Measurements from ENCODE around the gene ABCG4. TPM values are rescaled to one million over a fixed set of nuclear protein-coding genes. Genes with fewer than 3 reads are reported as not detected.

The ABCG4 gene
- total RNA-seq (2022; extraction: Qiagen RNA extraction), result 0.16 to 0.50 TPM (median 0.34 TPM) in 5 replicates

DNA sequence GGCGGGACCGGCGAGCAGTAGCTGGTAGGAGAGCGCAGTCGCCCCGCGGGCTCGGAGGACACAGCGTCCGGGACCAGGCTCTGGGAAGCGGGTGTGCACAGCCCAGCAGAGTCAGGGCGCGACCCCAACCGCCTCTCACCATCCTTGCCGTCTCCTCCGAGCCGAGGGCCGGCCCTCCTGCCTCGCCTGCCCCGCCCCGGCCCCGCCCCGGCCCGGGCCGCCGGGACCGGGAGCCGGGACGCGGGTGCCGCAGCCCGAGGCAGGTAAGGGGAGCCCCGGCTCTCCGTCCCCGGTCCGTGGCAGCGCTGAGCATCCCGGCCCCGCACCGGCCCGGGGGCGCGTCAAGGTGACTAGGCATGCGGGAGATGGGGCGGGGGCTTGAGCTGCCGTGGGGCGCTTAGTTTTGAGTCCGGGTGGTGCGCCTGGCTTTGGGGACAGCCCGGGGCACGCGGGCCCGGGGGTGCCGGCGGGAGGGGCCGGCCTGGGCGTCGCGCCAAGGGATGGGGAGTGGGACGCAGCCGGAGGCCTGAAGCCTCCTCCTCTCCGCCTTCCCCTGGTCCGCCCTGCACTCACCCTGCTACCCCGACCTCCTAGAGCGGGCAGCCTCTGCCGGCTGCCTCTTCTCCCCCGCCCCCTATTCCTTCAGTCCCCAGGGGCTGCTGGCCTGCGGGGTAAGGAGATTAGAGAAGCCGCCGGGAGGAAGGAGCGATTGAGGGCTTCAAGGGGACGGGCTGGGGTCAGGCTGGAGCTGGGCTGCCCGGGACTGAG lies at the start of gene ABCG4:
Gene ABCG4 (plus strand): TSS at position 35 of the 768 bp plus-strand sequence. CDS start 914 bp downstream, outside the sequence.

DNA sequence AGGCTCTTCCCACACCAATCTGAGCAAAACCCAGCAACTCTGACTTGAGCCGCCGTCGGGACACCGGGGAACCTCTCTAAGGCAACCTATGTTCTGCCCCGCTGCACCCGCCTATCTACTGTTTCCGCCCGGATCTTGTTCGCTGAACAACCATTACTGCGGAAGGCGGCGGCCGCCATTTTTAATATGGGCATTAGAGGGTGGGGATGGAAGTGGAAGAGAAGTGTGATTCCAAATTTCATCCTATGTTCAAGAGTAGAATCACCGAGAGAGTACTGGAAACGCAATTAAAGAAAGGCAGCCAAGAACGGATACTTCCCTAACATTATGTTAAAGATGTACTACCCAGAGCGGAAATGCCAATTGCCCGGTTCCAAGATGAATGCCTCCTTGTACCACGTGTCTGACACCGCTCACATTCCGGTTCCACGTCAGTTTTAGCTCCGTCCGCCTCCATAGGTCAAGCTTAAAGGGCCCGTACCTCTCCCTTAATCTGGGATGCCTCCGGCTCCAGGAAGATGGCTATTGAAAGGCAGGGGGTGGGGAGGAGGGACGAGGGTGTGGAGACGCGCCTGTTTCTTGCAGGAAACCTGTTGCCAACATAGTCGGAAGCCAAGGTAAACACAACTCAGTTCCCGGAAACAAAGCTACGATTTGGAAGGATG lies 47.0 kb upstream of the ABCG4 start, which contains the start of gene DPAGT1:
Gene DPAGT1 (minus strand): TSS at position 95 of the 665 bp plus-strand sequence. CDS start 198 bp downstream, outside the sequence.

DNA sequence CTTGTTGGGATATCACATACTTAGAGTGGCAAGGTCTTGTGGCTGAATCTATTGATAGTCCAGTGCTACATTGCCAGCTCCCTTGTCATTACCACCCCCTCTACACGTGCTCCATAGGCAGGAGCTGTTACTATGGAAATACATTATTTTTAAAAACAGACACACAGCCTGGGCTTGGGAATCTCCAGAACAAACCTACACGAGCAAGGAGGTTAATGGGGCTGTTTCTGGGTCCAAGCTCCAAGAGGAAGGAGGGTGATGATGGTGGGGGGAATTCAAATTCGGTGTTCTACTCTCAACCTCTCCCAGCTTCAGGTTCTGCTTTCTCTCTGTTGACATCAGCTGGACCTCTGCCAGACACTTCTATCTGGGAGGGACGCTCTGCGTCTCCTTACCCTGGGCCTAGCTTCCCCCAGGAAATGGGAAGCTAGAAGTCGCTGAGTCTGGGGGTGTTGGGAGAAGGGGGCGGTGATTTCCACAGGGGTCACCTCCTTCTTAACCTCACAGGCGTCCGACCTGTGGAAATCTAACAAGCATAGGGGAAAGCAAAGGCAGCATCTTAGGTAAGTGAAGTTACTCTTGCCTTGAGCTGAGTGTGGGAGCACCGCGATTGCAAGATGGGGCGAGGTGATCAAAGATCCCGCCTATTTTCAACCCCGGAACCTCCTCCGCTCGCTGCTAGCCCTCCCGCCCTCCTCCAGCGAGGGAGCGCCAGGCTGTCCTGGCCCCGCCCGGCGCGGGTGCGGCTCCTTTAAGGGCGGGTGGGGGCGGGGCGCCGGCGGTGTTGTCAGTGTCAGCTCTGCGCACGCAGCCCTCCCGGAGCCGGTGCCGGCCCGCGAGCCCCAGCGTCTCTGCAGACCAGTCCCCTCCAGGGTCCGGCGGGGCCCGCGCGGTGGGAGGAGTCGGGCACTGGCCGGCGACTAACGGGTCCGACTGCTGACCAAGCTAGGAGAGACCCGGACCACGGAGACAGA lies 42.0 kb upstream of the ABCG4 start, which contains the start of gene C2CD2L:
Gene C2CD2L (plus strand): TSS at position 781 of the 974 bp plus-strand sequence. CDS start 398 bp downstream, outside the sequence.

DNA sequence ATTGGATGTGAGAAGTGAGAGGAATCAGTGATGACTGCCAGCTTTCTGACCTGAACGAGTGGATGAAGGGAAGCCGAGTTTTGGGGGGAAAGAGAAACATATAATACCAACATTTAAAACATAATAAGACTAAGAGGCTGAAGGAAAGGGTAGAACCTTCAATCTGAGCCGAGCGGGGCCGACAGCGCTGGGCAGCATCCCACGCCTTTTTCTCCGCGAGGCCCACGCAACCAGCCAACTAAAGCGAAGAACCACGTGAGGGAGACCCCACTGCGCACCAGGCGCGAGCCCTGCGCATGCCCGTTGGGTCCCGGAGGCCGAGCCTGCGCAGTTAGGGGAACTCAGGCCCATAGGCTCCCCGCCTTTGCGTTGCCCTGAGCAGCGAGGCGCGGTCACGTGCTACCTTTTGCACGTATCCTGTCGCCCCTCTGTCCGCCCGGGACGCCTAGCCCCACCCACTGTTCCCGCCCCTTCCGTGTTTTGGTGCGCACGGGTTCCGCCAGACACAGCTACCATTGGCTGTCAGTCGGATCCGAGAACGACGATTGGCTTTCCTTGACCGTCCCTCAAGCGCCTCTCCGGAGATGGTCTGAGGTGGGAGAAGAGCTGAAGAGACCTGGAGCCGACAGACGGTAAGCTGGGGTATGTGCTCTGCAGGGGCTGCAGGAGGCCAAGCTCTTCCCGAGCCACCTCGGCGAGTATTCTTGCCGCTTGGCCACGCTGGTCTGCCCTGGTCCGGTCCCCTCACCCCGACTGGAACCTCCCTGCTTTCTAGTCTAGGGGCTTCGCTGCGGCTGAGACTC lies 27.6 kb upstream of the ABCG4 start, which contains the start of gene HINFP:
Gene HINFP (plus strand): TSS at position 573 of the 803 bp plus-strand sequence. CDS start 5,365 bp downstream, outside the sequence.

DNA sequence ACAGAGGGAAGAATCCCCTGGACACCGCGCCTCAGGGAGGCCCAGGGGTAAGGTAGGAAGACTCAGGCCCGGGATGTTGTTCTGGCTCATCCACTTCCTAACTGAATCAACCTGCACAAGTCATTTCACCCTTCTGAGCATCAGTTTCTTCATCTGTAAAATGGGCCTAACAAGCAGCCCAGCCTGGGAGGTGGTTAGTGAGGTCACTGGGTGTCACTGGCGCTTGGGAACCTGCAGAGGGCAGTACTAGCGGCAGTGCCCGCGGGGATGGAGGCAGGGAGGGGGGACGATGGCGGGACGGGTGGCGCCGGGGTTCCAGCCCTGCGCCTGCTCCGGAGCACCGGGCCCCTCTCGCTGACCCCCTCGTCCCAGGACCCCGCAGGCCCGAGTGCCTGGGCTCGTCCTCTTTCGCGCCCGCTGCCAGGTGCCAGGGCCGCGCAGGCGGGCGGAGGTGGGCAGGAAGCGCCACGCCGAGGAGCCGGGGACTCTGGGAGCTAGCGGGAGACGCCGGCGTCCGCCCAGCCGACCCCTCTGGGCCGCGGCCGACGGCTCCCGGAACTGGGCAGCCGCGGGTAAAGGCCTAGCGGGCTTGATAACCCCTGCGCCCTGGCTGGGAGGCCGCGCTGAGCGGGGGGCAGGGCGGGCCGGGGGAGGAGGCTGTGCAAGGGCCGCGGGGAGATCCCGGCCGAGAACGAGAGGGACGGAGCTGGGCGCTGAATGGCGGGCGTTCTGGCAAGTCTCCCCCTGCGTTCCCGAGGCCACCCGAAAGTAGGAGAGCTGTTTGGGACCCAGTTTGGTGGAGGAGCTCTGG lies 19.8 kb downstream of the ABCG4 start, which contains the start of gene NLRX1:
Gene NLRX1 (plus strand): TSS at position 255 of the 811 bp plus-strand sequence. CDS start 2,679 bp downstream, outside the sequence.

DNA sequence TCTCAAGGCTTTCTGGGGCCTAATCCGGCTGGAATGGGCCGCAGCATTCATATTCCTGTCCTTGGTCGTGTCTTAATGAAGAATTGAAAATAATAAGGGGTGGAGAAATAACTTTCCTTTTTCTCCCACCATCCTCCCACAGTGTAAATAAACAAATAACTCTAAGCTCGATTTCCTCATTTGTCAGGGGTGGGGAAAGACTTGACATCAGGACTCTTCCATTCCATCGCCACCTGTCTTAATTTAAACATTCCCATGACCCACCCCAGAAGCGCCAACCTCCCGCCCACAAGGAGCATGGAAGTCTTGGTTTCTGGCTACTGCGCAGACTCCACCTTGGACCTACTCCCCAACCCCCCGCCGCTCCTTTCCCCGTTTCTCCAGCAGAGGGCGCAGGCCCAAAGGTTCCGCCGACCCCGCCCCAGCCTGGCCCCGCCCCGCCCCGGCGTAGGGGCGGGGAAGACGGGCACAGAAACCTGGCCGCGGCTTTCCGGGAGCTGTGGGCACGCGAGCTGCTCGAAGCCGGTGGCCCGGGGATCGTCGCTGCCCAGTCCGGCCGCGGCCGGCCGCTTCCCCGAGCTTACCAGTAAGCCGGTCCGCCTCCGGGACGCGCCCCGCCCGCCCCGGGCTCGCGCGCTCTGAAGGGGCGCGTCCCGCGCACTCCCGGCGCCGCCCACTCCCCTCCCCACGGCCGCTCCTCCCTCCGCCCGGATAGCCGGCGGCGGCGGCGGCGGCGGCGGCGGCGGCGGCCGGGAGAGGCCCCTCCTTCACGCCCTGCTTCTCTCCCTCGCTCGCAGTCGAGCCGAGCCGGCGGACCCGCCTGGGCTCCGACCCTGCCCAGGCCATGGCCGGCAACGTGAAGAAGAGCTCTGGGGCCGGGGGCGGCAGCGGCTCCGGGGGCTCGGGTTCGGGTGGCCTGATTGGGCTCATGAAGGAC lies 57.0 kb downstream of the ABCG4 start, which contains the start of gene CBL:
Gene CBL (plus strand): TSS at position 766 of the 937 bp plus-strand sequence. CDS start 79 bp downstream, at position 845.

Other genes with a start within 250 kb of the ABCG4 start
- 99.5 to 240 TPM (median 201 TPM) in 5 replicates for gene BCL9L, start 223.1 kb upstream of the ABCG4 start, total RNA-seq (2022; extraction: Qiagen RNA extraction)
- 0.39 to 1.2 TPM (median 0.98 TPM) in 5 replicates for gene UPK2, start 192.8 kb upstream of the ABCG4 start, total RNA-seq (2022; extraction: Qiagen RNA extraction)
- not detected in 5 replicates for gene FOXR1, start 177.3 kb upstream of the ABCG4 start, total RNA-seq (2022; extraction: Qiagen RNA extraction)
- gene CENATAC, start 150.9 kb upstream of the ABCG4 start, total RNA-seq (2022; extraction: Qiagen RNA extraction), result 9.4 to 17.1 TPM (median 14.2 TPM) in 5 replicates
- gene RPS25, start 130.7 kb upstream of the ABCG4 start, total RNA-seq (2022; extraction: Qiagen RNA extraction), result 785 to 1,034 TPM (median 805 TPM) in 5 replicates
- 56.5 to 66.9 TPM (median 60.0 TPM) in 5 replicates for gene TRAPPC4, start 130.3 kb upstream of the ABCG4 start, total RNA-seq (2022; extraction: Qiagen RNA extraction)
- 10.1 to 12.2 TPM (median 11.8 TPM) in 5 replicates for gene SLC37A4, start 118.2 kb upstream of the ABCG4 start, total RNA-seq (2022; extraction: Qiagen RNA extraction)
- gene HYOU1, start 91.8 kb upstream of the ABCG4 start, total RNA-seq (2022; extraction: Qiagen RNA extraction), result 39.3 to 49.3 TPM (median 46.7 TPM) in 5 replicates
- 9.7 to 13.8 TPM (median 11.7 TPM) in 5 replicates for gene VPS11, start 81.2 kb upstream of the ABCG4 start, total RNA-seq (2022; extraction: Qiagen RNA extraction)
- 45.6 to 51.4 TPM (median 49.7 TPM) in 5 replicates for gene HMBS, start 64.2 kb upstream of the ABCG4 start, total RNA-seq (2022; extraction: Qiagen RNA extraction)
- gene DPAGT1, start 47.2 kb upstream of the ABCG4 start, total RNA-seq (2022; extraction: Qiagen RNA extraction), result 31.6 to 43.9 TPM (median 36.0 TPM) in 5 replicates
- 3.9 to 6.3 TPM (median 5.4 TPM) in 5 replicates for gene C2CD2L, start 41.7 kb upstream of the ABCG4 start, total RNA-seq (2022; extraction: Qiagen RNA extraction)
- gene HINFP, start 27.5 kb upstream of the ABCG4 start, total RNA-seq (2022; extraction: Qiagen RNA extraction), result 8.2 to 9.5 TPM (median 9.2 TPM) in 5 replicates
- gene NLRX1, start 19.7 kb downstream of the ABCG4 start, total RNA-seq (2022; extraction: Qiagen RNA extraction), result 7.5 to 11.4 TPM (median 10.3 TPM) in 5 replicates
- 0.13 to 0.52 TPM (median 0.24 TPM) in 3 of 5 replicates, not detected in the others for gene NHERF4, start 36.4 kb downstream of the ABCG4 start, total RNA-seq (2022; extraction: Qiagen RNA extraction)
- 5.9 to 9.0 TPM (median 7.2 TPM) in 5 replicates for gene CBL, start 57.3 kb downstream of the ABCG4 start, total RNA-seq (2022; extraction: Qiagen RNA extraction)
- gene MCAM, start 168.1 kb downstream of the ABCG4 start, total RNA-seq (2022; extraction: Qiagen RNA extraction), result 9.2 to 14.8 TPM (median 10.5 TPM) in 5 replicates
- gene RNF26, start 185.5 kb downstream of the ABCG4 start, total RNA-seq (2022; extraction: Qiagen RNA extraction), result 29.2 to 36.7 TPM (median 35.2 TPM) in 5 replicates
- not detected in 5 replicates for gene C1QTNF5, start 191.8 kb downstream of the ABCG4 start, total RNA-seq (2022; extraction: Qiagen RNA extraction)
- not detected in 5 replicates for gene MFRP, start 197.7 kb downstream of the ABCG4 start, total RNA-seq (2022; extraction: Qiagen RNA extraction)
- 0.72 to 1.3 TPM (median 1.1 TPM) in 5 replicates for gene USP2, start 232.6 kb downstream of the ABCG4 start, total RNA-seq (2022; extraction: Qiagen RNA extraction)

Measured in A549 treated with Mapracorat at 1 μM for 4 hours (cell line).